Hematopoietic multipotent progenitor cell treated with erythropoietin and hydrocortisone succinate and interleukin-3 and kit ligand, for 17 days (in vitro differentiated cells): ENCODE data around the gene UBR1.
"Not testable (repeated sequence)": the region's sequence is repeated elsewhere in the genome, so short reads cannot be mapped to it uniquely, and the experiment has no call there.

Experiments
- DNase-seq: peaks from one replicate; pipeline ENCODE4 v3.0.0-alpha.2; 2015; ENCODE audit warnings: low spot score

The UBR1 gene

GRCh38 chr15:42971830-42972229 is 134.0 kb downstream of the UBR1 start:
- DNase-seq: no peak

- DNase-seq: no peak
Observed at GRCh38 chr15:42964476-42964875, 141.4 kb downstream of the UBR1 start.

DNA sequence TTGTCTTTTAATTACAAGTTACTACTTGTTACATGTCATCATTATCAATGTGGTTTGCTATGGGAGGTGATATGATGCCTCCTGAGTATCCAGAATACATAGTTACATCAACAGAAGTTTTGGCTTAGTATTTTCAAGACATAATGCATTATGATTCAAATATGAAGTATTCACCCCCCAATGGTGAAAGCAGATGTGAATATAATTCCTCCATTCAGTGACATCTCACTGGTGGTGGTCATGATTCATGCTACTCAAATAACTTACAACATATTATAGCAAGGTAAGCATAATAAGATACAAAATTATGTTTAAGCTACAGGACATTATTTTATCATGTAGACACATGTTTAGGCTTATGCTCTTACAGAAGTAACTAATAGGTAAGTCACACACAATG is 150.3 kb downstream of the UBR1 start:
- DNase-seq: no peak

GRCh38 chr15:42954291-42954690 is 151.5 kb downstream of the UBR1 start:
- no peak for DNase-seq

DNA sequence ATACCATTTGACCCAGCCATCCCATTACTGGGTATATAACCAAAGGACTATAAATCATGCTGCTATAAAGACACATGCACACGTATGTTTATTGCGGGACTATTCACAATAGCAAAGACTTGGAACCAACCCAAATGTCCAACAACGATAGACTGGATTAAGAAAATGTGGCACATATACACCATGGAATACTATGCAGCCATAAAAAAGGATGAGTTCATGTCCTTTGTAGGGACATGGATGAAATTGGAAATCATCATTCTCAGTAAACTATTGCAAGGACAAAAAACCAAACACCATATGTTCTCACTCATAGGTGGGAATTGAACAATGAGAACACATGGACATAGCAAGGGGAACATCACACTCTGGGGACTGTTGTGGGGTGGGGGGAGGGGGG is 156.9 kb downstream of the UBR1 start:
- DNase-seq: not testable (repeated sequence)

DNA sequence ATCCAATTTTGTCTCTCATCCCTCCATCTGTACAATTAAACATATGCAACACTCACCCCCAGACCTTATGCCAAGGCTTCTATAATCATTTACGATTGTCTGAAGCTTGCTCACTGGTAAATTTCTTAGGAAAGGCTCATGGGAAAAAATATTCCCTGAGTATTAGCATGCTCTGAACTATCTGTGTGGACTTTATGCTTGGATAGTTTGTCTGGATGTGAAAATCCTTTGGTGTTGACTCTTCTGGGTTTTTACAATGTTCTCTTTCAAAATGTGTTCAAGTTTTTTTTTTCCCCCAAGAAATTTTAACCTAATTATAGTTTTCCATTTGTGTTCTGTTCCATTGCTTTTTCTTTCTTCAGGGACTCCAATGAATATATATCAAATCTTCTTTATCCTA is 165.3 kb downstream of the UBR1 start:
- DNase-seq: no peak

GRCh38 chr15:42939841-42940240 is 166.0 kb downstream of the UBR1 start:
- no peak for DNase-seq

DNA sequence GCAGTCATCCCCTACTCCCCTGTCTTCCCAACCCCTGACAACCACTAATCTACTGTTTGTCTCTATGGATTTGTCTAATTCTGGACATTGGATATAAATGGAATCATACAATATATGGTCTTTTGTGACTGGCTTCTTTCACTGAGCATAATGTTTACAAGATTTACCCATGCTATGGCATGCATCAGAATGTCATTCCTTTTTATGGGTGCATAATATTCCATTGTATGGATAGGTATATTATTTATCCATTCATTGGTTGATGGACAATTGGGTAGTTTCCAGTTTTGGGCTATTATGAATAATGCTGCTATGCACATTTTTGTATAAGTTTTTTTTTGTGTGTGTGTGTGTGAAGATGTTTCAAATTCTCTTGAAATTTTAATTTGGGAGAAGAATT is 168.7 kb downstream of the UBR1 start:
- DNase-seq: no peak

GRCh38 chr15:42933886-42934667 is 171.8 kb downstream of the UBR1 start:
- no peak for DNase-seq

DNA sequence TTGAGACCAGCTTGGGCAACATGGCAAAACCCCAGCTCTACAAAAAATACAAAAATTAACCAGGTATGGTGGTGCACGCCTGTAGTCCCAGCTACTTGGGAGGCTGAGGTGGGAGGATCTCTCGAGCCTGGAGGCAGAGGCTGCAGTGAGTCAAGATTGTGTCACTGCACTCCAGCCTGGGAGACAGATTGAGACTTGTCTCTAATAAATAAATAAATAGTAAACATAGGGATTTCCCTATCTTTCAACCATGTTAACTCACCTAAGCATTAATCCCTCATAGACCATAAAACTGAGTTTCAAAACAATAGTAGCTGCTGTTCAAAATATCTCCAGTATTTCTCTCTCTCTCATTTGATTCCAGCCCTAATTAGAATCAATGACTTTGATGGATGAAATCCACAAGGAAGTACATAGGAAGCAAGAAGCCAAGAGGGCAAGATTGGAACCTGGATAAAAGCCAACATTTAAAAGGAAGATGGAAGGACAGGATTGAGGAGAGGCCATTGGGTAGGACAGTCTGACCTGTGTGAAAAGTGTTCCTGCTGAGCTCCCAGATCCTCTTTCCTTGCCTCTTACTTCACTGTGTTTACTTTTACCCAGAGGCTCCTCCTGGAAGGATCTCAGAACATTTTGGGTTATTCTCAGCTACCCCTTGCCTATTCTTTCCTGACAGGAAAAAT is 172.9 kb downstream of the UBR1 start:
- no peak for DNase-seq

DNA sequence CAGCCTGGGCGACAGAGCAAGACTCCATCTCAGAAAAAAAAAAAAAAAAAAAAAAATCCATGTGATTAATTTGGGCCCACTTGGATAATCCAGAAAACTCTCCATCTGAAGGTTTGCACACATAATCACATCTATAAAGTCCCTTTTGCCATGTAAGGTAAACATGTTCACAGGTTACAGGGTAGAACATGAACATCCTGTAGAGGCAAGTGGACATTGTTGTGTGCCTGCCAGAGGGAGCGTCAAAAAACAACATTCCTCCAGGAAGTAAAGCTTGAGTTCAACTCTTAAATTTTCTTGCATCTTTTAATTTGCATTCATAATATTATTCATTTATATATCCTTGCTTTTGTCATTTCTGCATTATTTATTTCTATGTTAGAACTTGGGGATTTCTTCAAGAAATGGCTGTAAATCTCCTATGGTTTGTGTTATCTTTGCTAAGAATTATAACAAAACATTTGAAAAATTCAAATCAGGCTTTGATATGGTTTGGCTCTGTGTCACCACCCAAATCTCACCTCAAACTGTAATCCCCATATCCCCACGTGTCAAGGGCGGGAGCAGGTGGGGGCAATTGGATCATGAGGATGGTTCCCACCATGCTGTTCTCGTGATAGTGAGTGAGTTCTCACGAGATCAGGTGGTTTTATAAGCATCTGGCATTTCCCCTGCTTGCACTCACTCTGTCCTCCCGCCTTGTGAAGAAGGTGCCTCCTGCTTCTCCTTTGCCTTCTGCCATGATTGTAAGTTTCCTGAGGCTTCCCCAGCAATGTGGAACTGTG is 173.9 kb downstream of the UBR1 start:
- no peak for DNase-seq

GRCh38 chr15:42929306-42929848 is 176.5 kb downstream of the UBR1 start:
- DNase-seq: no peak

- DNase-seq: no peak
Observed at GRCh38 chr15:42921342-42921731, 184.5 kb downstream of the UBR1 start.

- peak; percentile 99 for DNase-seq
Observed at GRCh38 chr15:42920519-42921341, 185.1 kb downstream of the UBR1 start, which contains the start of gene TTBK2. Gene TTBK2 (minus strand): TSS chr15:42920778. CDS start chr15:42878617, 42,161 bp downstream.

GRCh38 chr15:42919799-42920518 is 185.9 kb downstream of the UBR1 start:
- DNase-seq: peak; percentile 42

DNA sequence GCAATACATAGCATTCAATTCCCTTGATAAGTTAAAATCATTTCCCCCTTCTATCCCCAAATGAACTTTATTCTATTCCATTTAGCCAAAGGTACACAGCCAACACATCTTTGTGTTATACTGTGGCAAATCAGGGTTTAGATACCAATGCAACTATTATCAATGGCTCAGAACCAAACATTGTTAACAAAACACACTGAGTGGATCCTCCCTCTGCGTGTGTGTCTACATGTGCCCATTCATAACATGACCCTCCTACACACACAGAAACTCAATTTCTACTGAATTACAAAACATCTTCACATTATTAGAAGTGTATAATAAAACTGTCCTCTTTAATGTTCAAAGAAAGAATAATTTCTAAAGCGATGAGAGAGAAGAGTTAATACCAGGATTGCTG is 186.5 kb downstream of the UBR1 start:
- DNase-seq: no peak

GRCh38 chr15:42918047-42918446 is 187.8 kb downstream of the UBR1 start:
- no peak for DNase-seq

DNA sequence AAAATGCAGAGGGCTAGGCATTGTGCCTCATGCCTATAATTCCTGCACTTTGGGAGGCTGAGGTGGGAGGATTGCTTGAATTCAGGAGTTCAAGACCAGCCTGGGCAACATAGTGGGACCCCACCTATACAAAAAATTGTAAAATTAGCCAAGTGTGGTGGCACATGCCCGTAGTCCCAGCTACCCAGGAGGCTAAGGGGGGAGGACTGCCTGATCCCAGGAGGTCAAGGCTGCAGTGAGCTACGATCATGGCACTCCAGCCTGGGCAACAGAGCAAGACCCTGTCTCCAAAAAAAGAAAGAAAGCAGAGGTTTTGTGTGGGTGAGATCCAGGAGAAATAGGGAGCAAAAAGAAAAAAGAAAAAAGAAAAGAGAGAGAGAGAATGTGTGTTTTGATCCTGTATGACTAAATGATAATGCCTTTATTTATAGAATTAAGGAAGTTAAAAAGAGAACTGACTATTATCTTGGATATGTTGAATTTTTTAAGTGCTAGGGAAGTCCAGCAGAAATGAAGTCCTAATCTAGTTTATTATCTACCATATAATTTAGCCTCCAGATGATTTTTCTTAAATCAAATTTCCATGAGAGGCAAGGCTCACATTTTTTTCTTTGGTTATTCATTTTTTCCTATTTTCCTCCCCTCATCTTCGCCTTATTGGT is 190.1 kb downstream of the UBR1 start:
- no peak for DNase-seq

- no peak for DNase-seq
Observed at GRCh38 chr15:42914728-42915497, 190.9 kb downstream of the UBR1 start.
